PC-3 (cell line): ENCODE measurements around the gene IL17B.

ENCODE experiments used
- EZH2 ChIP-seq: fragments of 300-600 bp; sonication (generic); IDR thresholded peaks from one replicate; pipeline ENCODE4 v1.6.1; 2017; ENCODE audit warnings: antibody characterized with exemption, mild to moderate bottlenecking, low read length; ENCODE audit not compliant: unreplicated experiment
- EZH2phosphoT487 ChIP-seq: fragments of 300-600 bp; sonication (generic); IDR thresholded peaks from 2 replicates; pipeline ENCODE4 v1.6.1; 2018; ENCODE audit warnings: mild to moderate bottlenecking, antibody characterized with exemption, low read length, borderline replicate concordance
- TF ChIP-seq, protein P1 (sequence below): fragments of 300-600 bp; sonication (generic); conservative IDR thresholded peaks from 2 replicates; pipeline ENCODE4 v1.5.1; 2017; ENCODE audit warnings: antibody characterized with exemption, low read depth, mild to moderate bottlenecking, low read length

DNA sequence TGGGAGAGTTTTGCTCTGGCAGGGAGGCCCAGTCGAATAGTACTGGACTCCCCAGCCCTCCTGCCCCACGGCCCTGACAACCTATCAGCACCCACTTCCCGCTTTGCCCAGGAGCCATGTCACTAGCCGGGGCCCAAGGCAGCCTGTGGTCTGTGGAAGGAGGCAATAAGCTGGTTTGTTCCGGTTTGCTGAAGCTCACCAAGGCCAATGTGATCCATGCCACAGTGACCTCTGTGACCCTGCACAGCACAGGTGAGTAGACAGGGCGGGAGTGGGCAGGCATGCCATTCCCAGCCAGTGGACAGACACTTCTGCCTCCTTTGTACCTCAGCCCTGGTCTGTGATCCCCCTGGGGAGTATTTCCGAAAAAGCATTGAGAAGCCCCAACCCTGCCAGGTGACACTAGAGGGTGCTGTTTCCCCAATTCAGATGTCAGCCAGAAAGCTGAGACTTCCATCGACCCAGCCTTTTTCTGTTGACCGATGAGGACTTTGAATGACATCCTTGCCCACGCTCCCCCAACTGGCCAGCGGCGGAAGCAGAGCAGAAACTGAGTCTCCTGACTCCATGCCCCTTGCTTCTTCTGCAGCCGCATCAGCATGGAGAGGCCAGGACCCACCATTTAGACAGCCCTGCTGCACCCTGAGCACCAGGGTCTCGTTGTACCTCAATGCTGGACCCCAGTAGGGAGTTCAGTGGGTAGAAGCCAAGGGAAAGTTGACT is 11.7 kb downstream of the IL17B start:
- TF ChIP-seq, protein P1, sequence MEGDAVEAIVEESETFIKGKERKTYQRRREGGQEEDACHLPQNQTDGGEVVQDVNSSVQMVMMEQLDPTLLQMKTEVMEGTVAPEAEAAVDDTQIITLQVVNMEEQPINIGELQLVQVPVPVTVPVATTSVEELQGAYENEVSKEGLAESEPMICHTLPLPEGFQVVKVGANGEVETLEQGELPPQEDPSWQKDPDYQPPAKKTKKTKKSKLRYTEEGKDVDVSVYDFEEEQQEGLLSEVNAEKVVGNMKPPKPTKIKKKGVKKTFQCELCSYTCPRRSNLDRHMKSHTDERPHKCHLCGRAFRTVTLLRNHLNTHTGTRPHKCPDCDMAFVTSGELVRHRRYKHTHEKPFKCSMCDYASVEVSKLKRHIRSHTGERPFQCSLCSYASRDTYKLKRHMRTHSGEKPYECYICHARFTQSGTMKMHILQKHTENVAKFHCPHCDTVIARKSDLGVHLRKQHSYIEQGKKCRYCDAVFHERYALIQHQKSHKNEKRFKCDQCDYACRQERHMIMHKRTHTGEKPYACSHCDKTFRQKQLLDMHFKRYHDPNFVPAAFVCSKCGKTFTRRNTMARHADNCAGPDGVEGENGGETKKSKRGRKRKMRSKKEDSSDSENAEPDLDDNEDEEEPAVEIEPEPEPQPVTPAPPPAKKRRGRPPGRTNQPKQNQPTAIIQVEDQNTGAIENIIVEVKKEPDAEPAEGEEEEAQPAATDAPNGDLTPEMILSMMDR = peak; percentile 99
- no peak for TF ChIP-seq EZH2
- no peak for TF ChIP-seq EZH2phosphoT487
